Activated CD4-positive, alpha-beta T cell treated with anti-CD3 and anti-CD28 coated beads, Interleukin-2, amount 50 U/mL, for 16 hours (primary cell): ENCODE measurements around the gene AP3D1.
A peak's percentile ranks its signal among the peaks of the same experiment; 100 is the strongest.

Experiments used
- DNase-seq: peaks from one replicate; pipeline ENCODE4 v3.0.0-alpha.2; 2020

Gene AP3D1

DNA sequence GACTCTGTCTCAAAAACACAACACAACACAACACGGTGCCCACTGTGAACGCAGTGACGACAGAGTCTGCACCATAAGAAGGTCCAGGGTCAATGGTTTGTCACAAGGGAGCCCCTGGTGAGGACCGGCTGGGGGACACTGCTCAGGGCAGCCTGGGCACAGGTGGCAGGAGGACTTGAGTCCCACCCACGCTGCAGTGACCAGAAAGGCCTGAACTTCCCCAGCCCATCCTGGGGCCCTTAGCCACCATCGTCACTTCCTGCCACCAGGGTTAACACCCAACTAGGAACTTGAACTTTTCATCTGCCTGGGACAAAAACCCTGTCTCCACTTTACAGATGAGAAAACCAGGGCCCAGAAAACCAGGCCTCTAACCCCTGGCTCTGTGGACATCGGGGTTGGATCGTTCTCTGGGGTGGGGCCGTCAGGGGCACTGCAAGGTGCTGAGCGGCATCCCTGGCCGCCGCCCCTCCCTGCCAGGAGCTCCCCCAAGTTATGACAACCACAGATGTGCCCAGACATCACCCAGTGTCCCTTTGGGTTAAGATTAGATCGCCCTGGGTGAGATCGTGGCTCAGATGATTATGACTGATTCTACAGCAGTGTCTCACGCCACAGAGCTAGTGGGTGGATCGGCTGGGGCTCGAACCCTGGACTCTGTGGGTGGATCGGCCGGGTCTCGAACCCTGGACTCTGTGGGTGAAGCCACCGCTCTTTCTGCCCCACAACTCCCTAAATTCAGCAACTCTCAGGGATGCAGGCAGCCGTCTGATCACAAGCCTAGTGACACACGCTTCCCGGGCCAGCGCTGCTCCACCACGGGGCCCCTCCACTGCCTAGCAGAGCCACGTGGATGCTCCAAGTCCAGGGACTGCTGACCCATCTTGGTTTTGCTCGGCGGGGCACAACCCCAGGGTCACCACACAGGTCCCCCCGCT is 69.2 kb downstream of the AP3D1 start:
- DNase-seq: peak; percentile 71

DNA sequence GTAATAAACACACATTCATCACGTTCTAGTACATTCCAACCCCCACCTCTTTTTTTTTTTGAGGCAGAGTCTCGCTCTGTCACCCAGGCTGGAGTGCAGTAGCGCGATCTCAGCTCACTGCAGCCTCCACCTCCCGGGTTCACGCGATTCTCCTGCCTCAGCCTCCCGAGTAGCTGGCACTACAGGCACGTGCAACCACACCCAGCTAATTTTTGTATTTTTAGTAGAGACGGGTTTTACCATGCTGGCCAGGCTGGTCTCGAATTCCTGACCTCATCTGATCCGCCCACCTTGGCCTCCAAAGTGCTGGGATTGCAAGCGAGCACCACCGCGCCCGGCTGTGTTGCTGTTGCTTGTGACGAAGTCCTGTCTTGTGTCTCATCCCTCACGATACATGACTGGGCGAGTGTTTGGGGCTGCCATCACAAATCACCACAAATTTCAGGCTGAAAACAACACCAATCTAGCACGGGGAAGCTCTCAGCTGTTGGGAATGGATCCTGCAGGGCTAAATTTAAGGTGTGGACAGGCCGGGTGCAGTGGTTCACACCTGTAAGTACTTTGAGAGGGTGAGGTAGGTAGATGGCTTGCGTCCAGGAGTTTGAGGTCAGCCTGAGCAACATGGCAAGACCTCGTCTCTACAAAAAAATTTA is 70.9 kb downstream of the AP3D1 start:
- DNase-seq: no peak

DNA sequence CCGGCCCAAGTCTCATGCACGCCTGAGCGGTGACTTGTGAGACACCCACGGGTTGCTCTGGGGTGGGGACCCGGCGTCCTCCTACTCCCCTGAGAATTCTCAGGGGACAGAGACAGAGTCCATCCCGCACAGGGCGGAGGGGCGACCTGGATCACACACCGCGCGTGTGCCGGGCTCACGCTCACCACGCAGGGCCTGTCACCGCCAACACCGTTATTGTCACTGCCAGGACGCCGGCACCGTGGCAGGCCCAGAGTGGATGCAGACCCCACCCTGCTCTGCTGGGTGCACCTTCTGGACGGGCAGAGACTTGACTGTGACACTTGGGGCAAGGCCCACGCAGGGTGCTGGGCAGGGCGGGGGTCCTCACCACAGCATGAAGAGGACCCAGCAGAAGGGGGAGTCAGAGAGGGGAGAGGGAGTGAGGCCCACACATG is 71.5 kb downstream of the AP3D1 start:
- no peak for DNase-seq

DNA sequence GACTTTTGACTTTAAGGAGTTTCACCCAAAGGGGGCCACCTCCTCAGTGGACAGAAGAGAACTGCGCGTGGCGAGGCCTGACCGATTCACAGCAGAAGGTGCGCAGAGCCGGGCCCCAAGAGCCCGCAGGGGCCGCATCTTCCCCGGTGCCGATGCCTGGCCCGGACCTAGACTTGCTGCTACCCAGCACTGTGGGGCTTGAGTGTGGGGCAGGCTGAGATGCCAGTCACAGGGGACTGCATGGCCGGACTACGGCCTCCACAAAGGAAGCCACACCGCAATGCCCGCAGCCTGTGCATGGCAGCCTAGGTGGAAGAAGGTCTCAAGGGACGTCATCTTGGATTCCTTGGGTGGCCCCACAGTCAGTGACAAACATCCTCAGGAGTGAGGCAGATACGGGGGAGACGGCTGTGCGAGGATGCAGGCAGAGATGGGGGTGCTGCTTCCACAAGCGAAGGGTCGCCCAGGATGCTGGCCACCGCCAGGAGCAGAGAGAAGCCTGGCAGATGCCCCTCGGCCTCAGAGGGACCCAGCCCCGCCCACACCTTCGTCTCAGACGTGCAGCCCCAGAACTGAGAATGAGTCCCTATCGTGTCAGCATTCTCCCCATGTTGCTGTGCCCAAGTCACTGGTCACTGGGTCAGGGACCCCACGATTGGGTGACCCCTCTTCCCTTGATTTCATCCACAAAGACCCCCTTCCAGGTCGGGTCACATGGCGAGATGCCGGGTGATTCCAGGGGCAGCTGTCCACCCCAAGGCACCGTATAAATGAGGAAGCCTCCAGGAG is 72.1 kb downstream of the AP3D1 start:
- DNase-seq: no peak

- no peak for DNase-seq
These were observed 73.3 kb downstream of the AP3D1 start for GRCh38 chr19:2077833-2078619.

DNA sequence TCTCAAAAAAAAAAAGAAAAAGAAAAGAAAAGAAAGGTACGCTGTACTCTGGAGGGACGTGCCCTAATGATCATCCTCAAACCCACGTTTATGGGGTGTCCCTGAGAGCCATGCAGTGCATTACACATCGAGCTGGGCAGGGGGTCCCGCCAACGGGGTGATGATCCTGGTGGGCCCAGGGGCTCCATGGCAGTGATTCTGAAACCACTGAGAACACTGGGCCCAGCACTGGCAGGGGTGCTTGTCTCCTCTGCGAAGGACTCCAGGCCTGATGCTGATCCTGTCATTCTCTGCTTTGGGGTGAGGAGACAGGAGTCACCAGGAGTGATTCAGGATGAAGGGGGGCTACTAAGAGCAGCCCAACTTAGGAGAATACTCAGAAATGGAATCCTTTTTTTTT is 74.0 kb downstream of the AP3D1 start:
- DNase-seq: no peak

DNA sequence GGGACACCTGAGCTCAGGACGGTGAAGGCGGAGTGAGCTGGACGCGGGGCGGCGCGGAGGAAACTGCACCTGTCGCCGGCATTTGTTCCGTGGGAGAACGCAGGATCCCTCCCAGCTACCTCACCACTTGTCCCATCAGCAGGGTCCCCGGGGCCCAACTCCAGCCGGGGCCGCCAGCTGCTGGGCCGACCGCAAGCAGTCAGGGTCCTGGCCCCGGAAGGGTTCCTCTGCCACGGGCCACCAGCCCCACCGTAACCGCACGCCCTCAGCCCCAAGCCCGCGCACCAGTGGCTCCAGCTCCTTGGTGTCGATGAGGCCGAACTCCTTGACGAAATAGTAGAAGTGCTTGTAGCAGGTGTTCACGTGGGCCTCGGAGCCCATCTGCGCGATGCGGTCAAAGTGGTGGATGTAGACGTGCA is 74.8 kb downstream of the AP3D1 start:
- DNase-seq: no peak

DNA sequence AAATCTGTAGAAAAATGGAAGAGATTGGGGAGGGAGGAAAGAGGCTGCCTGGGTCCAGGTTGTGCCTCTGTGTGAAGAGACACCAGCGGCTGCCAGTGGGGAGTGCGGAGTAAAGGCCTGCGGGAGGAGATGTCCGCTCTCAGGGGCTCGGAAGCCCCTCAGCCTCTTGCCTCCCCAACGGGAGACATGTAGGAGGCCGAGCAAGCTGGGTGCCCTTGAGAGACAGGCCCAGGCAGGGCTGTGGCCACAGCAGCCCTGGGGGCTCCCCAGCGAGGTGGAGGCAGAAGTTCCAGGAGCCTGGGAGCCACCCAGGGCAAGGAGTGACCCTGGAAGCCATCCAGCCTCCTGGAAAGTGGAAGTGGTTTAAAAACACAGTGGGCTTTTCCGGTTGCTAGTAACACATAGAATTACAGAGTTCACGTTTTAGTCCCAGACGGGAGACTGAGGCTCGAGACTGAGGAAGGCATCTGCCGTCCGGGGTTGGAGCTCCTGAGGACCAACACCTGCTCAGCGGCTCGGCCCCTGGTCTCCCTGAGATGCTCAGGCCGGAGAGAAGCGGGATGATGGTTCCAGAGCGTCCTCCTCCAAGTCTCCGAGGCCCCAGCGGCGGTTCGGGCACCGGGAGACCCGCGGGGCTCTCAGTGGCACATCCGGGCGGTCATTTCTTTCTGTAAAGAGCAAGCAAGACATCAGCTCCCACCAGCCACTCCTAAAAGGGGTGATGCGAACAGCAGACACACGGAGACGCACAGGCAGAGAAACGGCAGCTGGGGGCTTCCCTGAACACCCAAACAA is 78.4 kb downstream of the AP3D1 start:
- no peak for DNase-seq

- no peak for DNase-seq
These were observed 80.2 kb downstream of the AP3D1 start for GRCh38 chr19:2070986-2071673.

GRCh38 chr19:2070436-2070827 is 80.9 kb downstream of the AP3D1 start:
- no peak for DNase-seq

DNA sequence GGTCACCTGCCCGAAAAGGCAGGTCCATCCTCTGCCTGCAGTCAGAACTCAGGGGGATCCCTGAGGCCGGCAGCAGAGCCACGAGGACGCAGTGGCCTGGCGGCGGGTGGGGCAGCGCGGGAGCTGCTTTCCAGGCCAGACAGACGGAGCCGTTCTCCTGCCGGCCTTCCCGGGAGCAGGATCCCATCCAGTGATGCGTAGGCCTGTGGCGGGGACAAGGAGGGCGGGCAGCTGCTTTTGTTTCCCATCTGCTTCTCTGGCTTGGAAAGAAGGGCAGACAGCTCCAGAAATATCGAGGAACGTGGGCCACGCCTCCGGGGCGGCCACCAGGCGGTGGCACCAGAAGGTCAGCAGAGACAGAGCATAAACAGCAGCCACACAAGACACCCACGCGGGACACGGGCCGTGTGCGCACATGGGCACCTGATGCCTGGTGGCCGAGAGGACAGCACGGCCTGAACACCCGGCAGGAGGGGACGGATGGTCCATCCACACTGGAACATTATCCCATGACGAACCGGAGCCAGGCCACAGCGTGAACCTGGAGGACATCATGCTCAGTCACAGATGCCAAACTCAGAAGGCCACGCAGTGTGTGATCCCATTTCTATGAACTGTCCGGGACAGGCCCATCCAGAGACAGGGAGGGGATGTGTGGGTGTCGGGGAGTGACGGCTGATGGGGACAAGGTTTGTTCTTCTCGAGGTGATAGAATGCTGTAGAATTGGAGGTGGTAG is 86.4 kb downstream of the AP3D1 start:
- DNase-seq: no peak

DNA sequence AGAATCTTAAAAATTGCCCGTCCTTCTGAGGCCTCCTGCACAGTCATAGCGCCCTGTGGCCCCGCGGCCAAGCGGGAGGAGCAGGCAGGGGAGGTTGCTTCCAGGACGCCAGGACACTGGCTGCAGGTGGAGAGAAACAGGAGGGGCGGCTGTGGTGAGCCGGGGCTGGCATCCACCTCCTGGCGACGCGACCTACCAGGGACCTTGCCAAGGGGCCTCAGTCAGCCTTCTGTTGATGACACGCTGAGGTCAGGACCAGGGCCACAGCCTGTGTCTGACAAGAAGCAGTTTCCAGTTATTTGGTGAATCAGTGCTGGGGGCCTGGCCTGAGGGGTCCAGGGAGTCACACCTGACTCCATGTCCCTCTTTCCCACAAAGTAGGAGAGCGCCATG is 87.0 kb downstream of the AP3D1 start:
- no peak for DNase-seq

DNA sequence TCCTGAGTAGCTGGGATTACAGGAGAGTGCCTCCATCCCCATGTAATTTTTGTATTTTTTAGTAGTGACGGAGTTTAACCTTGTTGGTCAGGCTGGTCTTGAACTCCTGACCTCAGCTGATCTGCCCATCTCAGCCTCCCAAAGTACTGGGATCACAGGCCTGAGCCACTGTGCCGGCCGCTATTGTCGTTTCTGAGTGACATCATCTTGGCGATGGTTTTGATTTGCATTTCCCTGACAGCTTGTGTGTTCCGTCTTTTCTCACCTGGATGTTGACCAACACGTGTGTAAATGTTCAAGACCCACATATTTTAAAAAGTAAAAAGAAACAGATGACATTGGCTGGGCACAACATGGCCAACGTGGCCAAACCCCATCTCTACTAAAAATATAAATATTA is 87.5 kb downstream of the AP3D1 start:
- no peak for DNase-seq

DNA sequence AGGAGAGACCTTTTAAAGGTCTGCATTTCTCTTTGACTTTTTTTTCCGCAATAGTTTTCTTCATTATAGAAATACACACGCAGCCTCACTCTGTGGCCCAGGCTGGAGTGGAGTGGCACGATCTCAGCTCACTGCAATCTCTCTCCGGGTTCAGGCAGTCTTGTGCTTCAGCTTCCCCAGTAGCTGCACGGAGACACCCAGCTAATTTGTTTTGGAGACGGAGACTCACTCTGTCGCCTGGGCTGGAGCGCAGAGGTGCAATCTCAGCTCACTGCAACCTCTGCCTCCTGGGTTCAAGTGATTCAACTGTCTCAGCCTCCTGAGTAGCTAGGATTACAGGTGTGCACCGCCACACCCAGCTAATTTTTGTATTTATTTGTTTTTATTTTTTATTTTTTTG is 88.6 kb downstream of the AP3D1 start:
- no peak for DNase-seq

DNA sequence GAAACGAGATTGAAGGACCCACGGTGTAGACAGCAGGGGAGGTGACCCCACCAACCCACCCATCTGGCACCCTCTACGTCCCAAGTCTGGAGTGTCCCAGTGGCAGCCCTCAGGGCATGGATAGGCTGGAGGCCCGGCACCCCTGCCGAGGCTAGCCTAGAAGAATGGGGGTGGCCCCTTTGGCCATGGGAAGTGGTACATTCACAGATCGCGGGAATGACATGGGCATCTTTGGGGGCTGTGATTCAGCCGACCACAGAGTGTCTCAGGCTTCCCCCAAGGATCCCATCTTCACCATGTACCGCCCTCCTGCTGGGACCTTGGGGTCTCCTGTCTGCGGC is 89.0 kb downstream of the AP3D1 start:
- DNase-seq: no peak

GRCh38 chr19:2061495-2062388 is 89.6 kb downstream of the AP3D1 start:
- peak; percentile 99 for DNase-seq

DNA sequence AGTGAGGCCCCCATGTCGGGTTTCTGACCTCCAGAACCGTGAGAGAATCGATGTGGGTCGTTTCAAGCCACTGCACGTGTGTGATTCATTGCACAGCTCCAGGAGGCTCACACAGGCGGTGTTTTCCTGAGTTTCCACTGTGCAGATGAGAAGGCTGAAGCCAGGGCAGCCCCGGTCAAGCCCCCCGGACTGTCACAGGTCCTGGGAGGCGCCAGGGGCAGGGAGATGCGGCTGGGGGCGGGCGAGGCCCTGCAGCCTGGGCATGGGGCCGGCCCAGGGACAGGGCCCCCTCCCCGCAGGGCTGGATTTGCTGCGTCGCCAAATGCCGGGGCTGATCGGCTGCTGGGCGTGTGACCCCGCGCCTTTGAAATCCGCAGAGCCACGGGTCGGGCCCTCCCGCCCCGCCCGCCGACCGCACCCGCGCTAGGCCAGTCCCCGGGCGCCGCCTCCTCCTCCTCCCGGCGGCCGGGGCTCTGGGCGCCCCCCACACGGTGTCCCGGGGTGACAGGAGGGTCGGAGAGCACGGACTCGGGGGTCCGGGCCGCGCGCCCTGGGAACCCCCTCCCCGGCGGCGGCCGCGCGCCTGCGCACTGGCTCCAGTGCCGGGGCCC is 90.4 kb downstream of the AP3D1 start:
- DNase-seq: no peak

GRCh38 chr19:2059422-2060201 is 91.8 kb downstream of the AP3D1 start:
- DNase-seq: no peak
